Heart right ventricle (tissue), 16 donors: ENCODE measurements around the gene PDE4D. TPM values are rescaled to one million over a fixed set of nuclear protein-coding genes. Genes with fewer than 3 reads are reported as not detected.
"Not testable (repeated sequence)": the region's sequence is repeated elsewhere in the genome, so short reads cannot be mapped to it uniquely, and the experiment has no call there.

Experiments used
- ATAC-seq, 8 donors: fragments of 200-7000 bp; cut with Tn5 transposase; one replicate each; pipeline ENCODE4 v1.9.1; 2020; ENCODE audit warnings: mild to moderate bottlenecking in 8 of 8, moderate library complexity in 8 of 8, moderate number of reproducible peaks in 1 of 8
- DNase-seq, 2 donors: peaks; one replicate each; pipeline ENCODE4 v3.0.0-alpha.2; 2020
- H3K27ac ChIP-seq, 10 donors: fragments of 200-600 bp; sonication (generic) in 2 of 10; one replicate each; pipeline versions ENCODE4 v1.5.0 to v1.8.0; 2020 to 2022; ENCODE audit warnings: mild to moderate bottlenecking in 3 of 10
- H3K27me3 ChIP-seq, 7 donors: fragments of 200-600 bp; one replicate each; pipeline ENCODE4 v1.8.0; 2021 to 2022; ENCODE audit warnings: mild to moderate bottlenecking in 2 of 7
- H3K36me3 ChIP-seq, 9 donors: fragments of 200-600 bp; sonication (generic) in 1 of 9; one replicate each; pipeline versions ENCODE4 v1.5.0 to v1.8.0; 2020 to 2022; ENCODE audit warnings: mild to moderate bottlenecking in 2 of 9
- H3K4me1 ChIP-seq, 9 donors: fragments of 200-600 bp; sonication (generic) in 1 of 9; one replicate each; pipeline versions ENCODE4 v1.5.0 to v1.8.0; 2020 to 2022; ENCODE audit warnings: mild to moderate bottlenecking in 4 of 9
- H3K4me3 ChIP-seq, 10 donors: fragments of 200-600 bp; sonication (generic) in 2 of 10; one replicate each; pipeline versions ENCODE4 v1.5.0 to v1.8.0; 2020 to 2022; ENCODE audit warnings: mild to moderate bottlenecking in 7 of 10, moderate library complexity in 2 of 10
- H3K9me3 ChIP-seq, 11 donors: fragments of 200-600 bp in 10 of 11; sonication (generic) in 2 of 11; one replicate each; pipeline versions ENCODE4 v1.5.0 to v1.8.0; 2013 to 2022; ENCODE audit warnings: mild to moderate bottlenecking in 2 of 11, control low read depth in 1 of 11, moderate library complexity in 1 of 11
- CTCF ChIP-seq, 9 donors: fragments of 200-600 bp; sonication (generic) in 2 of 9; IDR thresholded peaks; one replicate each; pipeline versions ENCODE4 v1.5.0 to v1.8.0; 2021 to 2022; ENCODE audit warnings: antibody characterized with exemption in 9 of 9, mild to moderate bottlenecking in 5 of 9, moderate library complexity in 1 of 9
- WGBS, 2 donors: extraction: QIAGEN DNeasy Blood & Tissue Kit; methylation state at CpG; one replicate each; pipeline ENCODE4 v1.1.7; 2013; ENCODE audit warnings: inconsistent platforms in 1 of 2; 5-methylcytosine and 5-hydroxymethylcytosine counted together
- intact Hi-C, 10 donors: fragments of 100-400 bp; cut with DNase I; formaldehyde crosslinking; loops; one replicate each; pipeline versions ENCODE4 v1.11.1 to v1.14.2; 2022
- polyA plus RNA-seq, 2 donors: library from polyadenylated mRNA; stranded (reverse); fragments of 200-250 nt; gene quantifications; one replicate each; pipeline ENCODE4 v1.2.3, GENCODE V29; 2013
- total RNA-seq, 10 donors: library from RNA; stranded (reverse); fragmentation: NEBNext Ultra II Directional in 3 of 10; extraction: Animal tissue kit (Norgen Biotek cat#: 25700) in 3 of 10; gene quantifications; one replicate each; pipeline versions ENCODE4 v1.2.1 to v1.2.4, GENCODE V29; 2021 to 2023
- donor health status: Arrhythmogenic right ventricular cardiomyopathy.
- donor health status: ischemic (EF 13 %, LVEDD 7.1; RV severe dilation, severe dysfunction).
- donor health status: healthy with polysubstance abuse.
- donor health status: DM: no; HTN: yes; CAD: no.
- donor health status: DM: no; HTN: no; CAD: no.
- donor health status: ischemic (EF 25% LVEDD 6.9; RV normal size, moderate dysfunction).
- donor health status: ischemic (EF 25% LVEDD 5.7; RV mildly dilated, moderate dysfunction).
- donor health status: healthy.
- donor health status: DM: yes; HTN: yes; CAD: no.
- donor health status: Ischemic cardiomyopathy.
- donor health status: ischemic (EF 35%, LVEDD 5.7; RV mildly dilated, moderate dysfunction).
- donor health status: nonischemic (EF 11% LVEDD 7.7; RV severe dilation, severe dysfunction).
- donor health status: DM: yes; HTN: yes; CAD: no.
- donor health status: PGD.
- donor health status: ischemic (EF 29% LVEDD 5.4; RV normal size, mild dysfunction).
- donor health status: nonischemic (EF 23%, LVEDD 6.1; RV moderate dilation, normal function).

The PDE4D gene
- total and polyA plus RNA-seq, 12 donors: 5.8 to 83.2 (median 39.5) TPM

- intact Hi-C loops: no loop called here
- Histone ChIP-seq H3K4me3 (no peak overlapping the region), H3K9me3 (no peaks in the 10 kb centered on the region), H3K27ac (no peak overlapping the region), H3K27me3 (no peaks in the 10 kb centered on the region), H3K36me3 (no peaks in the 10 kb centered on the region), H3K4me1 (peaks cover 0 to 8% (median 0%) of the 10 kb centered on the region in 9 donors)
- DNase-seq (no peak), ATAC-seq (no peak)
- 95 to 97% methylated on average over 7 of the region's 7 CpGs for WGBS, 2 donors
- no peak for TF ChIP-seq CTCF (IDR thresholded peaks at IDR 0.05)
Observed at GRCh38 chr5:59756373-59757035, 137.0 kb downstream of the PDE4D start.

- TF ChIP-seq CTCF (IDR thresholded peaks at IDR 0.05): no peak
Observed at GRCh38 chr5:59755476-59755875, 138.1 kb downstream of the PDE4D start.

GRCh38 chr5:59753599-59753998, 139.9 kb downstream of the PDE4D start:
- intact Hi-C loops: no loop called here
- DNase-seq: no peak
- no peaks in the 10 kb centered on the region for H3K4me1 ChIP-seq
- TF ChIP-seq CTCF (IDR thresholded peaks at IDR 0.05): no peak
- 90 to 93% methylated on average over 3 of the region's 3 CpGs for WGBS, 2 donors
- H3K9me3 ChIP-seq: no peaks in the 10 kb centered on the region
- H3K36me3 ChIP-seq: no peaks in the 10 kb centered on the region
- no peak overlapping the region for H3K4me3 ChIP-seq
- H3K27me3 ChIP-seq: no peaks in the 10 kb centered on the region
- ATAC-seq: no peak
- H3K27ac ChIP-seq: no peak overlapping the region

More at GRCh38 chr5:59755476-59755875, 138.1 kb downstream of the PDE4D start:
- no peak for DNase-seq
- 91 to 96% methylated on average over 1 of the region's 1 CpG for WGBS, 2 donors
- H3K4me3 ChIP-seq: no peak overlapping the region
- no peak overlapping the region for H3K27ac ChIP-seq
- H3K9me3 ChIP-seq: no peaks in the 10 kb centered on the region
- no peaks in the 10 kb centered on the region for H3K36me3 ChIP-seq
- no peaks in the 10 kb centered on the region for H3K27me3 ChIP-seq
- H3K4me1 ChIP-seq: peaks cover 0 to under 1% (median 0%) of the 10 kb centered on the region in 9 donors
- intact Hi-C loops: no loop called here
- no peak for ATAC-seq

GRCh38 chr5:59749782-59750520, 143.6 kb downstream of the PDE4D start:
- 96 to 97% methylated on average over 4 of the region's 4 CpGs for WGBS, 2 donors
- DNase-seq (no peak), ATAC-seq (no peak)
- Histone ChIP-seq H3K27me3 (no peaks in the 10 kb centered on the region), H3K4me1 (peaks cover 0 to 7% (median 3%) of the 10 kb centered on the region in 9 donors), H3K27ac (no peak overlapping the region), H3K36me3 (no peaks in the 10 kb centered on the region), H3K9me3 (no peaks in the 10 kb centered on the region), H3K4me3 (no peak overlapping the region)
- intact Hi-C loops: no loop called here
- no peak for TF ChIP-seq CTCF (IDR thresholded peaks at IDR 0.05)

- H3K9me3 ChIP-seq, H3K27ac ChIP-seq, H3K27me3 ChIP-seq, intact Hi-C loops, DNase-seq, ATAC-seq, H3K36me3 ChIP-seq, H3K4me3 ChIP-seq: not testable (repeated sequence)
- H3K4me1 ChIP-seq: peaks cover 0 to 15% (median 4%) of the 10 kb centered on the region in 9 donors
- WGBS, 2 donors: 93 to 97% methylated on average over 4 of the region's 4 CpGs
Observed at GRCh38 chr5:59748036-59748663, 145.4 kb downstream of the PDE4D start.
